ENCODE data around the gene KCNJ10.

The KCNJ10 gene

GRCh38 chr1:160001440-160001839 lies 68.5 kb downstream of the KCNJ10 start:
- TF ChIP-seq TCF12 (IDR thresholded peaks at IDR 0.05; ENCODE audit: low read depth) (no peak), ZBTB7A (IDR thresholded peaks at IDR 0.05; ENCODE audit: low read depth) (no peak), REST (IDR thresholded peaks at IDR 0.05; ENCODE audit: low read depth) (no peak), TEAD4 (IDR thresholded peaks at IDR 0.05) (no peak), RAD21 (IDR thresholded peaks at IDR 0.05; ENCODE audit: low read depth) (no peak), CREB1 (IDR thresholded peaks at IDR 0.05; ENCODE audit: low read depth) (no peak), FOXM1 (IDR thresholded peaks at IDR 0.05; ENCODE audit: borderline replicate concordance, low read depth) (no peak), NFIC (IDR thresholded peaks at IDR 0.05) (no peak), TAF1 (IDR thresholded peaks at IDR 0.05; ENCODE audit: low read depth) (no peak), USF1 (IDR thresholded peaks at IDR 0.05) (no peak), EP300 (IDR thresholded peaks at IDR 0.05; ENCODE audit: borderline replicate concordance) (no peak), EGR1 (IDR thresholded peaks at IDR 0.05) (no peak), YY1 (IDR thresholded peaks at IDR 0.05; ENCODE audit: low read depth) (no peak), MAX (IDR thresholded peaks at IDR 0.05) (no peak), CEBPB (IDR thresholded peaks at IDR 0.05) (no peak)

GRCh38 chr1:159999204-159999603 lies 70.8 kb downstream of the KCNJ10 start:
- TF ChIP-seq TAF1 (IDR thresholded peaks at IDR 0.05; ENCODE audit: low read depth), result no peak
- TF ChIP-seq USF1 (IDR thresholded peaks at IDR 0.05), result no peak
- TF ChIP-seq CREB1 (IDR thresholded peaks at IDR 0.05; ENCODE audit: low read depth), result no peak
- TF ChIP-seq MAX (IDR thresholded peaks at IDR 0.05), result no peak

- peak; percentile 39; the same call in 1 of the 2 replicates for TF ChIP-seq EP300 (IDR thresholded peaks at IDR 0.05; ENCODE audit: borderline replicate concordance)
- TF ChIP-seq TEAD4 (IDR thresholded peaks at IDR 0.05), result peak; percentile 76
- TF ChIP-seq CEBPB (IDR thresholded peaks at IDR 0.05), result no peak
These were observed 73.3 kb downstream of the KCNJ10 start for GRCh38 chr1:159996653-159997052.

GRCh38 chr1:159994896-159995295 lies 75.1 kb downstream of the KCNJ10 start:
- TF ChIP-seq REST (IDR thresholded peaks at IDR 0.05; ENCODE audit: low read depth), result no peak
- no peak for TF ChIP-seq TCF12 (IDR thresholded peaks at IDR 0.05; ENCODE audit: low read depth)
- no peak for TF ChIP-seq CEBPB (IDR thresholded peaks at IDR 0.05)
- TF ChIP-seq NFIC (IDR thresholded peaks at IDR 0.05), result no peak
- no peak for TF ChIP-seq ZBTB7A (IDR thresholded peaks at IDR 0.05; ENCODE audit: low read depth)
- TF ChIP-seq YY1 (IDR thresholded peaks at IDR 0.05; ENCODE audit: low read depth), result no peak
- no peak for TF ChIP-seq EP300 (IDR thresholded peaks at IDR 0.05; ENCODE audit: borderline replicate concordance)
- no peak for TF ChIP-seq USF1 (IDR thresholded peaks at IDR 0.05)

GRCh38 chr1:159993911-159994310 lies 76.0 kb downstream of the KCNJ10 start:
- no peak for TF ChIP-seq TAF1 (IDR thresholded peaks at IDR 0.05; ENCODE audit: low read depth)
- TF ChIP-seq EGR1 (IDR thresholded peaks at IDR 0.05), result no peak
- no peak for TF ChIP-seq RAD21 (IDR thresholded peaks at IDR 0.05; ENCODE audit: low read depth)
- no peak for TF ChIP-seq MAX (IDR thresholded peaks at IDR 0.05)
- no peak for TF ChIP-seq TEAD4 (IDR thresholded peaks at IDR 0.05)
- no peak for TF ChIP-seq NFIC (IDR thresholded peaks at IDR 0.05)
- TF ChIP-seq ZBTB7A (IDR thresholded peaks at IDR 0.05; ENCODE audit: low read depth), result no peak
- TF ChIP-seq EP300 (IDR thresholded peaks at IDR 0.05; ENCODE audit: borderline replicate concordance), result no peak
- no peak for TF ChIP-seq CREB1 (IDR thresholded peaks at IDR 0.05; ENCODE audit: low read depth)
- TF ChIP-seq CEBPB (IDR thresholded peaks at IDR 0.05), result no peak
- no peak for TF ChIP-seq REST (IDR thresholded peaks at IDR 0.05; ENCODE audit: low read depth)
- no peak for TF ChIP-seq FOXM1 (IDR thresholded peaks at IDR 0.05; ENCODE audit: borderline replicate concordance, low read depth)
- no peak for TF ChIP-seq YY1 (IDR thresholded peaks at IDR 0.05; ENCODE audit: low read depth)
- no peak for TF ChIP-seq TCF12 (IDR thresholded peaks at IDR 0.05; ENCODE audit: low read depth)
